IMR-90 (cell line): ENCODE results near the gene RBM44. TPM values are rescaled to one million over a fixed set of nuclear protein-coding genes. Genes with fewer than 3 reads are reported as not detected.

Experiments used
- ATAC-seq: fragments of 200-7000 bp; cut with Tn5 transposase; 2 replicates; pipeline ENCODE4 v1.9.1; 2020; ENCODE audit warnings: low read depth, mild to moderate bottlenecking, moderate library complexity
- BruUV-seq: library from RNA; stranded (reverse); fragments of 400-500 nt; replicated peaks from 2 replicates; lab custom pipeline; 2021; lab: Mats Ljungman, UMichigan
- CTCF ChIA-PET: fragments of 300-600 bp; formaldehyde crosslinking; extraction: SDS; loops from one replicate; lab custom pipeline; 2021; ENCODE audit warnings: antibody characterized with exemption; lab: Yijun Ruan, JAX
- POLR2A ChIA-PET: fragments of 300-600 bp; sonication (Branson Sonifier 250); formaldehyde crosslinking; loops from one replicate; lab custom pipeline; 2022; ENCODE audit warnings: antibody characterized with exemption; ENCODE audit not compliant: unreplicated experiment; lab: Charles Lee
- DNase-seq: peaks from one replicate; pipeline ENCODE4 v3.0.0; 2013
- H2AFZ ChIP-seq: replicated peaks from 2 replicates; pipeline ENCODE3; 2013; ENCODE audit warnings: low read length, mild to moderate bottlenecking; ENCODE audit not compliant: poor library complexity
- H2AK5ac ChIP-seq: 2 replicates; pipeline ENCODE4 v1.6.1; 2013; ENCODE audit warnings: low read depth, low read length, inconsistent platforms
- H2AK9ac ChIP-seq: replicated peaks from 2 replicates; pipeline ENCODE3; 2013; ENCODE audit warnings: mild to moderate bottlenecking, low read depth, low read length, moderate library complexity; ENCODE audit not compliant: poor library complexity
- H2BK120ac ChIP-seq: 2 replicates; pipeline ENCODE4 v1.6.1; 2013; ENCODE audit warnings: low read depth, low read length, inconsistent platforms
- H2BK15ac ChIP-seq: 3 replicates; pipeline ENCODE4 v1.6.1; 2013; ENCODE audit warnings: low read depth, low read length, inconsistent platforms
- H2BK20ac ChIP-seq: 2 replicates; pipeline ENCODE4 v1.6.1; 2013; ENCODE audit warnings: low read depth, mild to moderate bottlenecking, inconsistent platforms, low read length, moderate library complexity
- H2BK5ac ChIP-seq: 2 replicates; pipeline ENCODE4 v1.6.1; 2013; ENCODE audit warnings: mild to moderate bottlenecking, low read depth, low read length, inconsistent platforms; ENCODE audit not compliant: poor library complexity, severe bottlenecking
- H3K14ac ChIP-seq: replicated peaks from 2 replicates; pipeline ENCODE4 v1.6.1; 2013; ENCODE audit warnings: low read depth, low read length, inconsistent platforms
- H3K18ac ChIP-seq: 2 replicates; pipeline ENCODE4 v1.6.1; 2013; ENCODE audit warnings: low read depth, low read length, control low read depth
- H3K23ac ChIP-seq: 2 replicates; pipeline ENCODE4 v1.6.1; 2013; ENCODE audit warnings: low read depth, low read length, inconsistent platforms
- H3K27ac ChIP-seq: 2 replicates; pipeline ENCODE4 v1.5.1; 2013; ENCODE audit warnings: mild to moderate bottlenecking, control low read depth, low read length; ENCODE audit not compliant: insufficient read depth
- H3K27me3 ChIP-seq: 2 replicates; pipeline ENCODE4 v1.6.1; 2013; ENCODE audit warnings: low read length; ENCODE audit not compliant: control insufficient read depth, insufficient read depth
- H3K36me3 ChIP-seq: 2 replicates; pipeline ENCODE4 v1.6.1; 2013; ENCODE audit warnings: low read length, mixed read lengths; ENCODE audit not compliant: control insufficient read depth, insufficient read depth
- H3K4ac ChIP-seq: 2 replicates; pipeline ENCODE4 v1.6.1; 2013; ENCODE audit warnings: low read depth, low read length, inconsistent platforms
- H3K4me1 ChIP-seq: 2 replicates; pipeline ENCODE4 v1.6.1; 2013; ENCODE audit warnings: low read length, mixed read lengths; ENCODE audit not compliant: control insufficient read depth, insufficient read depth
- H3K4me2 ChIP-seq: 2 replicates; pipeline ENCODE4 v1.6.1; 2013; ENCODE audit warnings: low read depth, mild to moderate bottlenecking, control low read depth, low read length, moderate library complexity
- H3K4me3 ChIP-seq: 2 replicates; pipeline ENCODE4 v1.5.1; 2013; ENCODE audit warnings: low read depth, mild to moderate bottlenecking, control low read depth, low read length, moderate library complexity; ENCODE audit not compliant: insufficient read depth
- H3K56ac ChIP-seq: 2 replicates; pipeline ENCODE4 v1.6.1; 2013; ENCODE audit warnings: low read length, inconsistent platforms; ENCODE audit not compliant: insufficient read depth; ENCODE audit errors: extremely low read depth
- H3K79me1 ChIP-seq, 2 experiments: 2 replicates each; pipeline ENCODE4 v1.6.1; 2013; ENCODE audit warnings: low read length in 2 of 2, inconsistent platforms in 1 of 2, low read depth in 1 of 2
- H3K9ac ChIP-seq: 2 replicates; pipeline ENCODE4 v1.6.1; 2013; ENCODE audit warnings: low read depth, low read length, control low read depth
- H3K9me1 ChIP-seq: 2 replicates; pipeline ENCODE4 v1.6.1; 2013; ENCODE audit warnings: low read length, inconsistent platforms; ENCODE audit not compliant: insufficient read depth
- H3K9me3 ChIP-seq: 2 replicates; pipeline ENCODE4 v1.6.1; 2013; ENCODE audit warnings: low read length; ENCODE audit not compliant: control insufficient read depth, insufficient read depth
- H4K20me1 ChIP-seq: 2 replicates; pipeline ENCODE4 v1.6.1; 2013; ENCODE audit warnings: low read length, inconsistent platforms; ENCODE audit not compliant: insufficient read depth
- H4K5ac ChIP-seq: 2 replicates; pipeline ENCODE4 v1.6.1; 2013; ENCODE audit warnings: mild to moderate bottlenecking, low read depth, low read length, control low read depth
- H4K8ac ChIP-seq, 2 experiments: 2 replicates each; pipeline ENCODE4 v1.6.1; 2013; ENCODE audit warnings: low read depth in 2 of 2, low read length in 2 of 2, control low read depth in 1 of 2, inconsistent platforms in 1 of 2
- H4K91ac ChIP-seq: 2 replicates; pipeline ENCODE4 v1.6.1; 2013; ENCODE audit warnings: low read depth, low read length, inconsistent platforms; ENCODE audit not compliant: insufficient read depth
- CEBPB ChIP-seq: IDR thresholded peaks from 2 replicates; pipeline ENCODE4 v1.6.1; 2012; ENCODE audit warnings: low read depth, low read length, improper control_type of control experiment
- CHD1 ChIP-seq: IDR thresholded peaks from 2 replicates; pipeline ENCODE4 v1.6.1; 2012; ENCODE audit warnings: low read depth, low read length, improper control_type of control experiment
- CTCF ChIP-seq: conservative IDR thresholded peaks from 2 replicates; pipeline ENCODE4 v1.5.1; 2012; ENCODE audit warnings: mild to moderate bottlenecking, low read depth, low read length, improper control_type of control experiment
- ELK1 ChIP-seq: fragments of 150-350 bp; IDR thresholded peaks from 2 replicates; pipeline ENCODE4 v1.6.1; 2016; ENCODE audit warnings: low read depth, mild to moderate bottlenecking, low read length, moderate library complexity, borderline replicate concordance
- FOS ChIP-seq: fragments of 150-350 bp; IDR thresholded peaks from 2 replicates; pipeline ENCODE4 v1.6.1; 2016; ENCODE audit warnings: low read depth, low read length
- MAFK ChIP-seq: IDR thresholded peaks from 2 replicates; pipeline ENCODE4 v1.6.1; 2012; ENCODE audit warnings: low read depth, low read length, improper control_type of control experiment
- MAZ ChIP-seq: IDR thresholded peaks from 2 replicates; pipeline ENCODE4 v1.6.1; 2012; ENCODE audit warnings: low read depth, mild to moderate bottlenecking, low read length, improper control_type of control experiment, moderate library complexity, borderline replicate concordance
- MXI1 ChIP-seq: IDR thresholded peaks from 2 replicates; pipeline ENCODE4 v1.6.1; 2012; ENCODE audit warnings: low read depth, mild to moderate bottlenecking, low read length, moderate library complexity, borderline replicate concordance
- POLR2A ChIP-seq: IDR thresholded peaks from 2 replicates; pipeline ENCODE4 v1.6.1; 2012; ENCODE audit warnings: mild to moderate bottlenecking, low read depth, low read length
- RAD21 ChIP-seq: IDR thresholded peaks from 2 replicates; pipeline ENCODE4 v1.6.1; 2012; ENCODE audit warnings: low read length, improper control_type of control experiment
- RCOR1 ChIP-seq: IDR thresholded peaks from 2 replicates; pipeline ENCODE4 v1.6.1; 2012; ENCODE audit warnings: mild to moderate bottlenecking, low read length, improper control_type of control experiment; ENCODE audit not compliant: insufficient replicate concordance
- SMC3 ChIP-seq: fragments of 150-350 bp; IDR thresholded peaks from 2 replicates; pipeline ENCODE4 v1.6.1; 2016; ENCODE audit warnings: low read depth, mild to moderate bottlenecking, antibody characterized with exemption, low read length, moderate library complexity
- USF2 ChIP-seq: fragments of 150-350 bp; IDR thresholded peaks from 2 replicates; pipeline ENCODE4 v1.6.1; 2017; ENCODE audit warnings: mild to moderate bottlenecking, antibody characterized with exemption, low read length, low read depth
- WGBS, 2 experiments: methylation state at CpG; one replicate each; pipeline versions ENCODE4 v1.1.5 to v1.1.7; 2013; ENCODE audit warnings: missing lambda C conversion rate in 2 of 2; ENCODE audit not compliant: insufficient read length in 1 of 2; ENCODE audit errors: extremely low coverage in 2 of 2; 5-methylcytosine and 5-hydroxymethylcytosine counted together
- dilution Hi-C: fragments of 300-500 bp; cut with HindIII; formaldehyde crosslinking; loops from one replicate; pipeline ENCODE4 v1.14.3; 2018; ENCODE audit warnings: low sequenced_read_pairs; ENCODE audit not compliant: unreplicated experiment
- in situ Hi-C: fragments of 300-500 bp; cut with MboI; formaldehyde crosslinking; loops from 3 replicates; pipeline ENCODE4 v1.14.3; 2019; ENCODE audit warnings: low sequenced_read_pairs, inconsistent platforms, mixed read lengths
- intact Hi-C: fragments of 100-400 bp; cut with micrococcal nuclease; formaldehyde crosslinking; loops from 2 replicates; pipeline ENCODE4 v1.10.0; 2022
- polyA plus RNA-seq, 3 experiments: library from polyadenylated mRNA; depleted of rRNA; stranded (reverse); fragments of >200 nt; gene quantifications; 2 replicates each; pipeline ENCODE4 v1.2.3, GENCODE V29; 2012; ENCODE audit warnings: low replicate concordance in 1 of 3
- total RNA-seq: library from RNA; depleted of rRNA; stranded (reverse); fragments of >200 nt; gene quantifications from 2 replicates; pipeline ENCODE4 v1.2.3, GENCODE V29; 2012

RBM44 gene
- total and polyA plus RNA-seq, 2 of the 4 experiments (the other 2 are of a cell fraction): 0.14 to 0.18 TPM

GRCh38 chr2:237818066-237818473 is 19.5 kb downstream of the RBM44 start:
- no peak overlapping the region for H3K27ac ChIP-seq

More at GRCh38 chr2:237818066-237818473, 19.5 kb downstream of the RBM44 start:
- intact Hi-C loops (no loop called here), dilution Hi-C loops (no loop called here), in situ Hi-C loops (no loop called here)
- Histone ChIP-seq H2BK120ac (no peak overlapping the region), H3K36me3 (no peaks in the 10 kb centered on the region), H3K9me1 (no peaks in the 10 kb centered on the region), H2BK15ac (no peak overlapping the region), H3K4me3 (no peak overlapping the region), H4K5ac (no peak overlapping the region), H4K8ac (no peak overlapping the region), H3K9ac (no peak overlapping the region), H3K79me1 (no peaks in the 10 kb centered on the region), H3K23ac (peak overlapping the region; percentile 29; the same call in 1 of the 2 replicates), H4K91ac (no peak overlapping the region), H3K9me3 (no peaks in the 10 kb centered on the region), H2AK5ac (no peak overlapping the region), H3K14ac (no peak overlapping the region), H2BK20ac (no peak overlapping the region), H3K56ac (no peak overlapping the region), H4K20me1 (no peaks in the 10 kb centered on the region), H3K4me1 (no peaks in the 10 kb centered on the region), H2AK9ac (no peak overlapping the region), H2BK5ac (no peak overlapping the region), H3K4me2 (no peak overlapping the region), H3K18ac (no peak overlapping the region), H3K4ac (no peak overlapping the region), H2AFZ (no peak overlapping the region), H3K27me3 (peaks cover 6% of the 10 kb centered on the region)
- ChIA-PET POLR2A (no interaction called here), CTCF (no interaction called here)
- DNase-seq: peak; percentile 45
- ATAC-seq: peak; percentile 37; the same call in 1 of the 2 replicates
- BruUV-seq: no TSS peak
- no peak for TF ChIP-seq CHD1
- no peak for TF ChIP-seq POLR2A
- no peak for TF ChIP-seq SMC3
- no peak for TF ChIP-seq RCOR1
- no peak for TF ChIP-seq CTCF
- peak; percentile 91 for TF ChIP-seq MAFK
- TF ChIP-seq MXI1: no peak
- TF ChIP-seq RAD21: no peak
- TF ChIP-seq CEBPB: peak; percentile 76
- TF ChIP-seq ELK1: no peak
- TF ChIP-seq USF2: no peak
- TF ChIP-seq MAZ: no peak
- no peak for TF ChIP-seq FOS
- WGBS, 2 experiments: no CpG with 5 or more reads among the region's 5 CpGs
